Measurements from ENCODE around the gene OLR1.
"Not testable (repeated sequence)": the region's sequence is repeated elsewhere in the genome, so short reads cannot be mapped to it uniquely, and the experiment has no call there.

Gene OLR1

DNA sequence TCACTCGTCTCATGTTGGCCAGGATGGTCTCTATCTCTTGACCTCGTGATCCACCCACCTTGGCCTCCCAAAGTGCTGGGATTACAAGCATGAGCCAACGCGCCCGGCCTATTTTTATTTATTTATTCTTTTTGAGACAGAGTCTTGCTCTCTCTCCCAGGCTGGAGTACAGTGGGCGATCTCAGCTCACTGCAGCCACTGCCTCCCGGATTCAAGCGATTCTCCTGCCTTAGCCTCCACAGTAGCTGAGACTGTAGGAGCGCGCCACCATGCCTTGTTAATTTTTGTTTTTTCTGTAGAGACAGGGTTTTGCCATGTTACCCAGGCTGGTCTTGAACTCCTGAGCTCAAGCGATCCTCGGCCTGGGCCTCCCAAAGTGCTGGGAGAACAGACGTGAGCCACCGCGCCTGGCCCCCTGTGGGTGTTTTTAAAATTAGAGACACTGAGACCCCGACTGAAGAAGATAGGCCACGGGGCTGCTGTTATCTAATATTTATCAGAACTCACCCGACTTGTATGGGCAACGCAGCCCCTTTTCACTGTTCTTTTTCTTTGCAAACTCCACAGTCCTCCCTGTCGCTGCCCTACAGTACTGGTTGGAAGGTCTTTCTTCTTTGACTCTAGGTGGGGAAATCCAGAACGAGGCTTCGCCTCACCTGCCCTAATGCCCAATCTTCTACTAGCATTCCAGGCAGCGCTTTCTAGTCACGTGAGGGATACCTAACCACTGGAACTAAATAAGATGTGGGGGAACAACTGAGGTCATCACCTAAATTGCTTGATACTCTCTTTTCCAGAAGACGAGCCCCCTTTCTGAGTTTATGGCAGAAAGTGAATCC lies 39.4 kb upstream of the OLR1 start:
- Histone ChIP-seq H3K4me3 (ENCODE audit: low read length) (no peak overlapping the region), H3K36me3 (ENCODE audit: insufficient read depth, low read depth, low read length) (no peaks in the 10 kb centered on the region), H3K9me3 (ENCODE audit: insufficient read depth, low read depth, low read length) (no peaks in the 10 kb centered on the region), H3K9ac (ENCODE audit: low read depth, low read length) (no peak overlapping the region), H3K27me3 (ENCODE audit: insufficient read depth, low read length) (no peaks in the 10 kb centered on the region; the same call in 1 of the 2 replicates), H3K27ac (ENCODE audit: low read length) (no peak overlapping the region), H3K4me1 (ENCODE audit: insufficient read depth, low read length) (peaks cover 13% of the 10 kb centered on the region)

DNA sequence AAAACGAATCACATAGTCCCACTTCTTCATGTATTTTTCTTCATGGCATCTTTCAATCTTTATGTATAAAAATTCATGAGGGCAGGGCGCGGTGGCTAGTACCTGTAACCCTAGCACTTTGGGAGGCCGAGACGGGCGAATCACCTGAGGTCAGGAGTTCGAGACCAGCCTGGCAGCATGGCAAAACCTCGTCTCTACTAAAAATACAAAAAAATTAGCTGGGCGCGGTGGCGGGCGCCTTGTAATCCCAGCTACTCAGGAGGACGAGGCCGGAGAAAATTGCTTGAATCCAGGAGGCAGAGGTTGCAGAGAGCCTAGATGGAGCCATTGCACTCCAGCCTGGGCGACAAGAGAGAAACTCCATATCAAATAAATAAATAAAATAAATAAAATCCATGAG lies 38.3 kb upstream of the OLR1 start:
- Histone ChIP-seq H3K36me3 (ENCODE audit: insufficient read depth, low read depth, low read length) (no peaks in the 10 kb centered on the region), H3K27me3 (ENCODE audit: insufficient read depth, low read length) (no peaks in the 10 kb centered on the region; the same call in 1 of the 2 replicates), H3K9me3 (ENCODE audit: insufficient read depth, low read depth, low read length) (no peaks in the 10 kb centered on the region), H3K9ac (ENCODE audit: low read depth, low read length) (no peak overlapping the region), H3K27ac (ENCODE audit: low read length) (no peak overlapping the region), H3K4me1 (ENCODE audit: insufficient read depth, low read length) (peaks cover 11% of the 10 kb centered on the region), H3K4me3 (ENCODE audit: low read length) (no peak overlapping the region)

GRCh38 chr12:10207136-10207535 lies 35.2 kb upstream of the OLR1 start:
- Histone ChIP-seq H3K27me3 (ENCODE audit: insufficient read depth, low read length) (no peaks in the 10 kb centered on the region), H3K9me3 (ENCODE audit: insufficient read depth, low read depth, low read length) (no peaks in the 10 kb centered on the region), H3K36me3 (ENCODE audit: insufficient read depth, low read depth, low read length) (no peaks in the 10 kb centered on the region)

GRCh38 chr12:10205220-10205807 lies 33.4 kb upstream of the OLR1 start:
- H3K9ac ChIP-seq (ENCODE audit: low read depth, low read length): no peak overlapping the region
- no peak overlapping the region for H3K27ac ChIP-seq (ENCODE audit: low read length)
- H3K36me3 ChIP-seq (ENCODE audit: insufficient read depth, low read depth, low read length): no peaks in the 10 kb centered on the region
- peaks cover 8% of the 10 kb centered on the region; the same call in 1 of the 2 replicates for H3K4me1 ChIP-seq (ENCODE audit: insufficient read depth, low read length)
- no peaks in the 10 kb centered on the region for H3K27me3 ChIP-seq (ENCODE audit: insufficient read depth, low read length)
- H3K4me3 ChIP-seq (ENCODE audit: low read length): no peak overlapping the region
- H3K9me3 ChIP-seq (ENCODE audit: insufficient read depth, low read depth, low read length): no peaks in the 10 kb centered on the region

More at GRCh38 chr12:10207136-10207535, 35.2 kb upstream of the OLR1 start:
- Histone ChIP-seq H3K4me3 (ENCODE audit: low read length) (no peak overlapping the region), H3K27ac (ENCODE audit: low read length) (no peak overlapping the region), H3K4me1 (ENCODE audit: insufficient read depth, low read length) (peaks cover 8% of the 10 kb centered on the region; the same call in 1 of the 2 replicates), H3K9ac (ENCODE audit: low read depth, low read length) (no peak overlapping the region)

GRCh38 chr12:10204495-10204894 lies 32.6 kb upstream of the OLR1 start:
- not testable (repeated sequence) for H3K36me3 ChIP-seq (ENCODE audit: insufficient read depth, low read depth, low read length); H3K4me1 ChIP-seq (ENCODE audit: insufficient read depth, low read length); H3K4me3 ChIP-seq (ENCODE audit: low read length); H3K27me3 ChIP-seq (ENCODE audit: insufficient read depth, low read length); H3K27ac ChIP-seq (ENCODE audit: low read length); H3K9me3 ChIP-seq (ENCODE audit: insufficient read depth, low read depth, low read length); H3K9ac ChIP-seq (ENCODE audit: low read depth, low read length)

- Histone ChIP-seq H3K36me3 (ENCODE audit: insufficient read depth, low read depth, low read length) (no peaks in the 10 kb centered on the region), H3K9me3 (ENCODE audit: insufficient read depth, low read depth, low read length) (no peaks in the 10 kb centered on the region), H3K9ac (ENCODE audit: low read depth, low read length) (no peak overlapping the region), H3K4me3 (ENCODE audit: low read length) (no peak overlapping the region), H3K4me1 (ENCODE audit: insufficient read depth, low read length) (no peaks in the 10 kb centered on the region), H3K27me3 (ENCODE audit: insufficient read depth, low read length) (no peaks in the 10 kb centered on the region), H3K27ac (ENCODE audit: low read length) (no peak overlapping the region)
These were observed 25.9 kb upstream of the OLR1 start for GRCh38 chr12:10197879-10198278.

GRCh38 chr12:10196210-10196609 lies 24.3 kb upstream of the OLR1 start:
- Histone ChIP-seq H3K27me3 (ENCODE audit: insufficient read depth, low read length) (no peaks in the 10 kb centered on the region), H3K4me3 (ENCODE audit: low read length) (no peak overlapping the region), H3K27ac (ENCODE audit: low read length) (no peak overlapping the region), H3K4me1 (ENCODE audit: insufficient read depth, low read length) (peaks cover 9% of the 10 kb centered on the region), H3K9me3 (ENCODE audit: insufficient read depth, low read depth, low read length) (no peaks in the 10 kb centered on the region), H3K9ac (ENCODE audit: low read depth, low read length) (no peak overlapping the region), H3K36me3 (ENCODE audit: insufficient read depth, low read depth, low read length) (no peaks in the 10 kb centered on the region)

DNA sequence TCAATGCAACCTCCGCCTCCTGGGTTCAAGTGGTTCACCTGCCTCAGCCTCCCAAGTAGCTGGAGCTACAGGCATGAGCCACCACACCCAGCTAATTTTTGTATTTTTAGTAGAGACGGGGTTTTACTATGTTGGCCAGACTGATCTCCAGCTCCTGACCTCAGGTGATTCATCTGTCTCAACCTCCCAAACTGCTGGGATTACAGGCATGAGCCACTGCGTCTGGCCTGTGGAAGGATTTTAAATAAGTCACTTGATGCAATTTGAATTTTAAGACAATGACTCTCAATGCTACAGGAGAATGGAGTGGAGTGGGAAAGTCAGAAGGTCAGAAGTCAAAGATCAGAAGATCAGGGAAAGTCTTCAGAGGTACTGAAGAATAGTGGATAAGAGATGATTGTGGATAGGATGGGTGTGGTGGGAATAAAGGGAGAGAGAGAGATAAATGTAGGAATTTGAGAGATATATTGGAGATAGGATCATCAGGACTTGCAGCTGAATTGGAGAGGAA lies 22.3 kb upstream of the OLR1 start:
- Histone ChIP-seq H3K9me3 (ENCODE audit: insufficient read depth, low read depth, low read length) (no peaks in the 10 kb centered on the region), H3K4me1 (ENCODE audit: insufficient read depth, low read length) (peaks cover 9% of the 10 kb centered on the region), H3K27me3 (ENCODE audit: insufficient read depth, low read length) (no peaks in the 10 kb centered on the region), H3K9ac (ENCODE audit: low read depth, low read length) (no peak overlapping the region), H3K36me3 (ENCODE audit: insufficient read depth, low read depth, low read length) (no peaks in the 10 kb centered on the region), H3K4me3 (ENCODE audit: low read length) (no peak overlapping the region), H3K27ac (ENCODE audit: low read length) (no peak overlapping the region)

DNA sequence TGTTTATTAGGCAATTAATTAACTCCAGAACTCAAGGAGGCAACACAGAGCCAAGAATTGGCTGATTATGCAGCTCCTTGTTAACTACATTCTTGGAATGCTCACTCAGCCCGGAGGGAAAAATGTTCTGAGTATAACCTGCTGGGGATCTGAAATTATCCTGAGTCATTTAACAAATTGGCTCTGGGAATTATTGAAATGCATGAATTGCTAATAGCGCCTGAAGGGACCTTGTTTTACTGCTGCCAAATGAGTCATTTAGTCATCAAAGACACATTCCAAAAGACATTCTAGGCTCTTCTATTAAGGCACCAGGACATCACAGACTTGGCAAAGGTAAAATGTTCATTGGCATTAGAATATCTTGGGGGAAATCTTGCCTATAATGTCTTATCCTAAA lies 19.9 kb upstream of the OLR1 start:
- no peaks in the 10 kb centered on the region for H3K9me3 ChIP-seq (ENCODE audit: insufficient read depth, low read depth, low read length)
- H3K4me1 ChIP-seq (ENCODE audit: insufficient read depth, low read length): peaks cover 9% of the 10 kb centered on the region
- H3K4me3 ChIP-seq (ENCODE audit: low read length): no peak overlapping the region
- no peak overlapping the region for H3K9ac ChIP-seq (ENCODE audit: low read depth, low read length)
- no peaks in the 10 kb centered on the region for H3K36me3 ChIP-seq (ENCODE audit: insufficient read depth, low read depth, low read length)
- no peak overlapping the region for H3K27ac ChIP-seq (ENCODE audit: low read length)
- H3K27me3 ChIP-seq (ENCODE audit: insufficient read depth, low read length): no peaks in the 10 kb centered on the region

- no peak overlapping the region for H3K4me3 ChIP-seq (ENCODE audit: low read length)
- no peaks in the 10 kb centered on the region for H3K36me3 ChIP-seq (ENCODE audit: insufficient read depth, low read depth, low read length)
- H3K9ac ChIP-seq (ENCODE audit: low read depth, low read length): no peak overlapping the region
- peaks cover 9% of the 10 kb centered on the region for H3K4me1 ChIP-seq (ENCODE audit: insufficient read depth, low read length)
- no peak overlapping the region for H3K27ac ChIP-seq (ENCODE audit: low read length)
- no peaks in the 10 kb centered on the region for H3K27me3 ChIP-seq (ENCODE audit: insufficient read depth, low read length)
- H3K9me3 ChIP-seq (ENCODE audit: insufficient read depth, low read depth, low read length): no peaks in the 10 kb centered on the region
These were observed 18.8 kb upstream of the OLR1 start for GRCh38 chr12:10190558-10191388.

GRCh38 chr12:10189653-10190052 lies 17.7 kb upstream of the OLR1 start:
- H3K4me1 ChIP-seq (ENCODE audit: insufficient read depth, low read length): peaks cover 9% of the 10 kb centered on the region
- no peaks in the 10 kb centered on the region for H3K9me3 ChIP-seq (ENCODE audit: insufficient read depth, low read depth, low read length)
- H3K9ac ChIP-seq (ENCODE audit: low read depth, low read length): no peak overlapping the region
- no peak overlapping the region for H3K27ac ChIP-seq (ENCODE audit: low read length)
- no peaks in the 10 kb centered on the region for H3K36me3 ChIP-seq (ENCODE audit: insufficient read depth, low read depth, low read length)
- no peak overlapping the region for H3K4me3 ChIP-seq (ENCODE audit: low read length)
- H3K27me3 ChIP-seq (ENCODE audit: insufficient read depth, low read length): no peaks in the 10 kb centered on the region
